Measurements from ENCODE around the gene ESYT2.

ESYT2 gene

GRCh38 chr7:158825628-158826289 is 3.5 kb downstream of the ESYT2 start:
- DNase-seq = no peak

- no peak for DNase-seq
Measured at GRCh38 chr7:158824028-158824427, 5.3 kb downstream of the ESYT2 start.

GRCh38 chr7:158821171-158822031 is 7.9 kb downstream of the ESYT2 start:
- no peak for DNase-seq

GRCh38 chr7:158820656-158821055 is 8.7 kb downstream of the ESYT2 start:
- DNase-seq = no peak

GRCh38 chr7:158819571-158820203 is 9.6 kb downstream of the ESYT2 start:
- DNase-seq = no peak

GRCh38 chr7:158818325-158819213 is 10.7 kb downstream of the ESYT2 start:
- DNase-seq = no peak

- DNase-seq = no peak
Measured at GRCh38 chr7:158816995-158817394, 12.3 kb downstream of the ESYT2 start.

GRCh38 chr7:158816271-158816670 is 13.0 kb downstream of the ESYT2 start:
- DNase-seq = no peak

- DNase-seq = no peak
Measured at GRCh38 chr7:158815800-158816128, 13.5 kb downstream of the ESYT2 start.

- DNase-seq = no peak
Measured at GRCh38 chr7:158815083-158815799, 14.1 kb downstream of the ESYT2 start.

- no peak for DNase-seq
Measured at GRCh38 chr7:158814637-158815036, 14.7 kb downstream of the ESYT2 start.

- no peak for DNase-seq
Measured at GRCh38 chr7:158812684-158813083, 16.6 kb downstream of the ESYT2 start.

- no peak for DNase-seq
Measured at GRCh38 chr7:158811894-158812293, 17.4 kb downstream of the ESYT2 start.

- DNase-seq = no peak
Measured at GRCh38 chr7:158811461-158811860, 17.8 kb downstream of the ESYT2 start.

- no peak for DNase-seq
Measured at GRCh38 chr7:158810846-158811245, 18.5 kb downstream of the ESYT2 start.

- DNase-seq = no peak
Measured at GRCh38 chr7:158809596-158809995, 19.7 kb downstream of the ESYT2 start.

- no peak for DNase-seq
Measured at GRCh38 chr7:158808126-158808525, 21.2 kb downstream of the ESYT2 start.

- no peak for DNase-seq
Measured at GRCh38 chr7:158805937-158806336, 23.4 kb downstream of the ESYT2 start.

- no peak for DNase-seq
Measured at GRCh38 chr7:158805414-158805813, 23.9 kb downstream of the ESYT2 start.

- no peak for DNase-seq
Measured at GRCh38 chr7:158804335-158804734, 25.0 kb downstream of the ESYT2 start.

- DNase-seq = no peak
Measured at GRCh38 chr7:158803367-158803969, 25.8 kb downstream of the ESYT2 start.
